Gastrocnemius medialis (tissue), 4 donors: ENCODE measurements around the gene MPZL3. TPM values are rescaled to one million over a fixed set of nuclear protein-coding genes. Genes with fewer than 3 reads are reported as not detected.

Experiments used
- ATAC-seq, 2 donors: fragments of 150-250 bp; one replicate each; pipeline ENCODE4 v1.9.1; 2016
- DNase-seq, 2 donors: peaks; one replicate each; pipeline ENCODE4 v3.0.0-alpha.2; 2019
- H3K27ac ChIP-seq, 4 donors: fragments of 200-600 bp; sonication (generic); 1 replicate in 1 of 4; 2 replicates in 3 of 4; pipeline ENCODE4 v1.5.1; 2016 to 2018; ENCODE audit warnings: mild to moderate bottlenecking in 2 of 4, moderate library complexity in 1 of 4
- H3K27me3 ChIP-seq, 3 donors: fragments of 200-600 bp; sonication (generic) in 2 of 3; 1 replicate in 1 of 3; 2 replicates in 2 of 3; pipeline versions ENCODE4 v1.5.1 to v1.6.0; 2016 to 2019; ENCODE audit warnings: mild to moderate bottlenecking in 1 of 3, moderate library complexity in 1 of 3
- H3K36me3 ChIP-seq, 2 donors: fragments of 200-600 bp; sonication (generic) in 1 of 2; one replicate each; pipeline ENCODE4 v1.5.1; 2017 to 2018
- H3K4me1 ChIP-seq, 2 donors: fragments of 200-600 bp; sonication (generic) in 1 of 2; one replicate each; pipeline ENCODE4 v1.5.1; 2016 to 2017; ENCODE audit warnings: mild to moderate bottlenecking in 2 of 2
- H3K4me3 ChIP-seq, 4 donors: fragments of 200-600 bp; sonication (generic) in 3 of 4; 1 replicate in 1 of 4; 2 replicates in 3 of 4; pipeline ENCODE4 v1.5.1; 2016 to 2019; ENCODE audit warnings: mild to moderate bottlenecking in 2 of 4
- H3K9me3 ChIP-seq, 3 donors: fragments of 200-600 bp; sonication (generic) in 2 of 3; 1 replicate in 1 of 3; 2 replicates in 2 of 3; pipeline ENCODE4 v1.5.1; 2016 to 2019
- CTCF ChIP-seq, 5 experiments: fragments of 450-650 bp in 3 of 5; fragments of 200-600 bp in 2 of 5; sonication (generic) in 2 of 5; IDR thresholded peaks in 4 of 5; conservative IDR thresholded peaks in 1 of 5; 1 replicate in 4 of 5; 2 replicates in 1 of 5; pipeline ENCODE4 v1.5.1; 2016 to 2019; ENCODE audit warnings: antibody characterized with exemption in 5 of 5, mild to moderate bottlenecking in 3 of 5, moderate library complexity in 3 of 5
- POLR2A ChIP-seq, 2 donors: fragments of 450-650 bp; IDR thresholded peaks; one replicate each; pipeline ENCODE4 v1.6.1; 2017; ENCODE audit warnings: antibody characterized with exemption in 2 of 2, mild to moderate bottlenecking in 2 of 2, moderate library complexity in 2 of 2
- in situ Hi-C, 4 donors: fragments of 200-750 bp; cut with MboI; loops; one replicate each; pipeline versions ENCODE4 v1.15.0 to v1.8.0; 2017; ENCODE audit warnings: low sequenced_read_pairs in 4 of 4
- intact Hi-C: fragments of 100-400 bp; cut with DNase I; formaldehyde crosslinking; loops from one replicate; pipeline ENCODE4 v1.15.1; 2023; ENCODE audit warnings: low total_unique reads
- total RNA-seq, 4 donors: library from RNA; depleted of rRNA; stranded (reverse); fragments of >200 nt; gene quantifications; one replicate each; pipeline versions ENCODE4 v1.1.0 to v1.2.3, GENCODE V29; 2016

Gene MPZL3
- total RNA-seq, 4 donors from 2014 or later = 0.10 to 2.1 (median 0.19) TPM

- Histone ChIP-seq H3K4me3 (no peak overlapping the region), H3K4me1 (no peaks in the 10 kb centered on the region), H3K36me3 (no peaks in the 10 kb centered on the region), H3K27ac (no peak overlapping the region), H3K9me3 (no peaks in the 10 kb centered on the region), H3K27me3 (peaks cover 0 to 4% (median 0%) of the 10 kb centered on the region in 3 donors)
- TF ChIP-seq POLR2A (IDR thresholded peaks at IDR 0.05) = no peak
- intact Hi-C loops = no loop called here
- ATAC-seq = no peak
- in situ Hi-C loops = no loop called here
- no peak for DNase-seq
Observed at GRCh38 chr11:118282606-118283005, 30.4 kb upstream of the MPZL3 start.

- TF ChIP-seq CTCF (IDR thresholded peaks at IDR 0.05 in 4 of 5, conservative IDR thresholded peaks at IDR 0.05 in 1 of 5) = no peak
- TF ChIP-seq POLR2A (IDR thresholded peaks at IDR 0.05) = no peak
- H3K9me3 ChIP-seq = no peaks in the 10 kb centered on the region
- no peak for ATAC-seq
- H3K36me3 ChIP-seq = no peaks in the 10 kb centered on the region
- intact Hi-C loops = no loop called here
- in situ Hi-C loops = no loop called here
- peaks cover 0 to 4% (median 0%) of the 10 kb centered on the region in 3 donors for H3K27me3 ChIP-seq
- no peak overlapping the region for H3K27ac ChIP-seq
- H3K4me1 ChIP-seq = no peaks in the 10 kb centered on the region
- no peak for DNase-seq
- no peak overlapping the region for H3K4me3 ChIP-seq
Observed at GRCh38 chr11:118281284-118281683, 29.1 kb upstream of the MPZL3 start.

GRCh38 chr11:118277312-118277711 is 25.1 kb upstream of the MPZL3 start:
- TF ChIP-seq POLR2A (IDR thresholded peaks at IDR 0.05) = peak in 1 of 2 donors; percentile 9
- TF ChIP-seq CTCF (IDR thresholded peaks at IDR 0.05 in 4 of 5, conservative IDR thresholded peaks at IDR 0.05 in 1 of 5) = no peak
- ATAC-seq (peak in 1 of 2 donors; percentile 44), DNase-seq (no peak)
- Histone ChIP-seq H3K4me1 (no peaks in the 10 kb centered on the region), H3K4me3 (no peak overlapping the region), H3K27me3 (peaks cover 4 to 13% (median 13%) of the 10 kb centered on the region in 3 donors), H3K9me3 (no peaks in the 10 kb centered on the region), H3K36me3 (no peaks in the 10 kb centered on the region), H3K27ac (peak overlapping the region in 1 of 4 donors; percentile 57)
- in situ Hi-C loops (no loop called here), intact Hi-C loops (loop anchor here (5.0 kb wide), 1 partner anchor 35 kb away; no protein-coding TSS in a partner anchor)

- peaks cover 4 to 13% (median 13%) of the 10 kb centered on the region in 3 donors for H3K27me3 ChIP-seq
- ATAC-seq = no peak
- no peaks in the 10 kb centered on the region for H3K4me1 ChIP-seq
- H3K27ac ChIP-seq = peak overlapping the region in 1 of 4 donors; percentile 53
- H3K4me3 ChIP-seq = no peak overlapping the region
- no peak for DNase-seq
- TF ChIP-seq POLR2A (IDR thresholded peaks at IDR 0.05) (no peak), CTCF (IDR thresholded peaks at IDR 0.05 in 4 of 5, conservative IDR thresholded peaks at IDR 0.05 in 1 of 5) (no peak)
- intact Hi-C loops = loop anchor here (5.0 kb wide), 1 partner anchor 34 kb away; no protein-coding TSS in a partner anchor
- in situ Hi-C loops = no loop called here
- no peaks in the 10 kb centered on the region for H3K36me3 ChIP-seq
- no peaks in the 10 kb centered on the region for H3K9me3 ChIP-seq
Observed at GRCh38 chr11:118276422-118276821, 24.3 kb upstream of the MPZL3 start.

GRCh38 chr11:118275176-118275575 is 23.0 kb upstream of the MPZL3 start:
- no peak for DNase-seq
- peaks cover 6 to 13% (median 13%) of the 10 kb centered on the region in 3 donors for H3K27me3 ChIP-seq
- H3K27ac ChIP-seq = peak overlapping the region in 2 of 4 donors; percentile 53 to 58
- H3K9me3 ChIP-seq = no peaks in the 10 kb centered on the region
- in situ Hi-C loops = no loop called here
- H3K4me3 ChIP-seq = no peak overlapping the region
- intact Hi-C loops = loop anchor here (5.0 kb wide), 1 partner anchor 33 kb away; no protein-coding TSS in a partner anchor
- ATAC-seq = peak; percentile 49 to 52
- H3K36me3 ChIP-seq = no peaks in the 10 kb centered on the region
- no peaks in the 10 kb centered on the region for H3K4me1 ChIP-seq
- TF ChIP-seq CTCF (IDR thresholded peaks at IDR 0.05 in 4 of 5, conservative IDR thresholded peaks at IDR 0.05 in 1 of 5) = no peak
- TF ChIP-seq POLR2A (IDR thresholded peaks at IDR 0.05) = no peak
